ENCODE data around the gene ITSN1.

DNA sequence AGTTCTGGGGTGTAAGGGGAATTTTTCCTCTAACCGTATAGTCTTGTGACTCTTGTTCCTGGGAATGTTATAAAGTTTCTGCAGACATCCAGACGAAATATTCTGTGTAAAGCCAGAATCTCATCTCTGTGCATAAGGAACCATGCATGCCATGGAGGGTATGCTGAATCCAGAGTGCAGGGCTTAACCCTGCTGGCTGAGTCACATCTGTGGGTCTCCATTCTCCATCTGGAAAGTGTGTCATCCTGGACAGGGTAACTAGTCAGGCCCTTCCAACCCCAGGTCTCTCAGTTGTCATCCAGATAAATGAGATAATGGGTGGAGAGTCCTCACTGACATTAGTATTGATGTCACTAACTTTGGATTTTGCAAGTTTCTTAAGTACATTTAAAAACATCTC lies 224.5 kb downstream of the ITSN1 start:
- TF ChIP-seq, protein P1, sequence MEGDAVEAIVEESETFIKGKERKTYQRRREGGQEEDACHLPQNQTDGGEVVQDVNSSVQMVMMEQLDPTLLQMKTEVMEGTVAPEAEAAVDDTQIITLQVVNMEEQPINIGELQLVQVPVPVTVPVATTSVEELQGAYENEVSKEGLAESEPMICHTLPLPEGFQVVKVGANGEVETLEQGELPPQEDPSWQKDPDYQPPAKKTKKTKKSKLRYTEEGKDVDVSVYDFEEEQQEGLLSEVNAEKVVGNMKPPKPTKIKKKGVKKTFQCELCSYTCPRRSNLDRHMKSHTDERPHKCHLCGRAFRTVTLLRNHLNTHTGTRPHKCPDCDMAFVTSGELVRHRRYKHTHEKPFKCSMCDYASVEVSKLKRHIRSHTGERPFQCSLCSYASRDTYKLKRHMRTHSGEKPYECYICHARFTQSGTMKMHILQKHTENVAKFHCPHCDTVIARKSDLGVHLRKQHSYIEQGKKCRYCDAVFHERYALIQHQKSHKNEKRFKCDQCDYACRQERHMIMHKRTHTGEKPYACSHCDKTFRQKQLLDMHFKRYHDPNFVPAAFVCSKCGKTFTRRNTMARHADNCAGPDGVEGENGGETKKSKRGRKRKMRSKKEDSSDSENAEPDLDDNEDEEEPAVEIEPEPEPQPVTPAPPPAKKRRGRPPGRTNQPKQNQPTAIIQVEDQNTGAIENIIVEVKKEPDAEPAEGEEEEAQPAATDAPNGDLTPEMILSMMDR (IDR thresholded peaks at IDR 0.05): no peak
- TF ChIP-seq POLR2AphosphoS5 (IDR thresholded peaks at IDR 0.05) (no peak), EP300 (IDR thresholded peaks at IDR 0.05) (no peak), POLR2A (IDR thresholded peaks at IDR 0.05; ENCODE audit: low read depth) (no peak)

Measured in esophagus muscularis mucosa (tissue), 4 donors.